A549 (cell line): ENCODE data around the gene TCEAL1.

Source experiments
- BHLHE40 ChIP-seq: IDR thresholded peaks from 2 replicates; pipeline ENCODE4 v1.6.1; 2012; ENCODE audit warnings: low read depth, low read length, inconsistent platforms
- HDAC2 ChIP-seq: fragments of 200-600 bp; sonication (generic); IDR thresholded peaks from 2 replicates; pipeline ENCODE4 v1.6.1; 2016
- JUN ChIP-seq, 2 experiments: fragments of >200 bp; sonication (Bioruptor Twin); formaldehyde crosslinking; IDR thresholded peaks; 2 replicates in 1 of 2; 3 replicates in 1 of 2; pipeline ENCODE4 v1.6.1; 2016 to 2017
- MAZ ChIP-seq: fragments of 150-350 bp; IDR thresholded peaks from 2 replicates; pipeline ENCODE4 v1.6.1; 2014; ENCODE audit warnings: antibody characterized with exemption, low read depth, low read length, borderline replicate concordance
- MYC ChIP-seq: IDR thresholded peaks from 2 replicates; pipeline ENCODE4 v1.6.1; 2012; ENCODE audit warnings: mild to moderate bottlenecking, inconsistent platforms, low read length, improper control_type of control experiment, borderline replicate concordance
- POLR2A ChIP-seq: IDR thresholded peaks from 2 replicates; pipeline ENCODE4 v1.6.1; 2012; ENCODE audit warnings: mild to moderate bottlenecking, low read length
- POLR2AphosphoS2 ChIP-seq: conservative IDR thresholded peaks from 2 replicates; pipeline ENCODE4 v1.6.1; 2012; ENCODE audit warnings: low read length, improper control_type of control experiment, inconsistent platforms
- RCOR1 ChIP-seq: fragments of 150-350 bp; IDR thresholded peaks from 2 replicates; pipeline ENCODE4 v1.6.1; 2014; ENCODE audit warnings: antibody characterized with exemption, low read length, low read depth
- RFX5 ChIP-seq: fragments of 450-650 bp; IDR thresholded peaks from 2 replicates; pipeline ENCODE4 v1.7.1; 2014; ENCODE audit warnings: antibody characterized with exemption, mild to moderate bottlenecking, moderate library complexity
- TF ChIP-seq, protein P1 (sequence below): fragments of >200 bp; sonication (Bioruptor Twin); formaldehyde crosslinking; IDR thresholded peaks from 3 replicates; pipeline ENCODE4 v1.5.1; 2016
- TF ChIP-seq, protein P2 (sequence below): fragments of 150-350 bp; IDR thresholded peaks from 2 replicates; pipeline ENCODE4 v1.6.1; 2014; ENCODE audit warnings: low read depth, mild to moderate bottlenecking, low read length
- TF ChIP-seq, protein P3 (sequence below): fragments of 450-650 bp; IDR thresholded peaks from 2 replicates; pipeline ENCODE4 v1.6.1; 2014; ENCODE audit warnings: antibody characterized with exemption
- TF ChIP-seq, protein P4 (sequence below): IDR thresholded peaks from 2 replicates; pipeline ENCODE4 v1.6.1; 2012

DNA sequence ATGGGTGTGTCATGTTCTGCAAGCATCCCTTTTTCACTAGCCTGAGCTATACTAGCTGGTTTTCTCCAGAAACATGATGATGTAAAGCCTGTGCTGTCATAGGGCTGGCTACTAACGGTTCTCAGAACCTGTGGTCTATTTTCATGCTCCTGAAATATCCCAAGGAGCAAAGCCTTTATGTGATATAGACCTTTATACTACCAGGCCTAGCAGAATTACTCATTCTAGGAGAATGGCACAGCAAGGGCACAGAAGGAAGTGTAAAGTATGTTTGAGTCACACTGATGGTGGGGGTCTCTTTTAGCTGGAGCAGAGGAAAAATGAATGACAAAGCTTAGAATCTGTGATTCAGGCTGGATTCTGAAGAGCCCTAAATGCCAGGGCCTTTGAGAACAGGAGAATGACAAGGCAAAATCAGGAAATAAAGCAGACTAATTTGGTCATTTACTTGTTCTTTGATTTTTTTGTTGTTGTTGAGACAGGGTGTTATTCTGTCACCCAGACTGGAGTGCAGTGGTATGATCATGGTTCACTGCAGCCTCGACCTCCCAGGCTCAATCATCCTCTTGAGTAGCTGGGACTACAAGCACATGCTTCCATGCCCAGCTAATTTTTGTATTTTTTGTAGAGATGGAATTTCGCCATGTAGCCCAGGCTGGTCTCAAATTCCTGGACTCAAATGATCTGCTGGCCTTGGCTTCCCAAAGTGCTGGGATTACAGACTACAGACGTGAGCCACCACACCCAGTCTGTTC, 11.8 kb downstream of the TCEAL1 start:
- TF ChIP-seq, protein P1, sequence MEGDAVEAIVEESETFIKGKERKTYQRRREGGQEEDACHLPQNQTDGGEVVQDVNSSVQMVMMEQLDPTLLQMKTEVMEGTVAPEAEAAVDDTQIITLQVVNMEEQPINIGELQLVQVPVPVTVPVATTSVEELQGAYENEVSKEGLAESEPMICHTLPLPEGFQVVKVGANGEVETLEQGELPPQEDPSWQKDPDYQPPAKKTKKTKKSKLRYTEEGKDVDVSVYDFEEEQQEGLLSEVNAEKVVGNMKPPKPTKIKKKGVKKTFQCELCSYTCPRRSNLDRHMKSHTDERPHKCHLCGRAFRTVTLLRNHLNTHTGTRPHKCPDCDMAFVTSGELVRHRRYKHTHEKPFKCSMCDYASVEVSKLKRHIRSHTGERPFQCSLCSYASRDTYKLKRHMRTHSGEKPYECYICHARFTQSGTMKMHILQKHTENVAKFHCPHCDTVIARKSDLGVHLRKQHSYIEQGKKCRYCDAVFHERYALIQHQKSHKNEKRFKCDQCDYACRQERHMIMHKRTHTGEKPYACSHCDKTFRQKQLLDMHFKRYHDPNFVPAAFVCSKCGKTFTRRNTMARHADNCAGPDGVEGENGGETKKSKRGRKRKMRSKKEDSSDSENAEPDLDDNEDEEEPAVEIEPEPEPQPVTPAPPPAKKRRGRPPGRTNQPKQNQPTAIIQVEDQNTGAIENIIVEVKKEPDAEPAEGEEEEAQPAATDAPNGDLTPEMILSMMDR = no peak
- TF ChIP-seq POLR2A = no peak
- no peak for TF ChIP-seq MAZ
- TF ChIP-seq MYC = no peak
- TF ChIP-seq, protein P2, sequence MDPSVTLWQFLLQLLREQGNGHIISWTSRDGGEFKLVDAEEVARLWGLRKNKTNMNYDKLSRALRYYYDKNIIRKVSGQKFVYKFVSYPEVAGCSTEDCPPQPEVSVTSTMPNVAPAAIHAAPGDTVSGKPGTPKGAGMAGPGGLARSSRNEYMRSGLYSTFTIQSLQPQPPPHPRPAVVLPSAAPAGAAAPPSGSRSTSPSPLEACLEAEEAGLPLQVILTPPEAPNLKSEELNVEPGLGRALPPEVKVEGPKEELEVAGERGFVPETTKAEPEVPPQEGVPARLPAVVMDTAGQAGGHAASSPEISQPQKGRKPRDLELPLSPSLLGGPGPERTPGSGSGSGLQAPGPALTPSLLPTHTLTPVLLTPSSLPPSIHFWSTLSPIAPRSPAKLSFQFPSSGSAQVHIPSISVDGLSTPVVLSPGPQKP = no peak
- no peak for TF ChIP-seq RFX5
- TF ChIP-seq, protein P3, sequence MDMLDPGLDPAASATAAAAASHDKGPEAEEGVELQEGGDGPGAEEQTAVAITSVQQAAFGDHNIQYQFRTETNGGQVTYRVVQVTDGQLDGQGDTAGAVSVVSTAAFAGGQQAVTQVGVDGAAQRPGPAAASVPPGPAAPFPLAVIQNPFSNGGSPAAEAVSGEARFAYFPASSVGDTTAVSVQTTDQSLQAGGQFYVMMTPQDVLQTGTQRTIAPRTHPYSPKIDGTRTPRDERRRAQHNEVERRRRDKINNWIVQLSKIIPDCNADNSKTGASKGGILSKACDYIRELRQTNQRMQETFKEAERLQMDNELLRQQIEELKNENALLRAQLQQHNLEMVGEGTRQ = no peak
- TF ChIP-seq, protein P4, sequence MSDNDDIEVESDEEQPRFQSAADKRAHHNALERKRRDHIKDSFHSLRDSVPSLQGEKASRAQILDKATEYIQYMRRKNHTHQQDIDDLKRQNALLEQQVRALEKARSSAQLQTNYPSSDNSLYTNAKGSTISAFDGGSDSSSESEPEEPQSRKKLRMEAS = no peak
- TF ChIP-seq RCOR1 = no peak
- TF ChIP-seq HDAC2 = no peak
- no peak for TF ChIP-seq POLR2AphosphoS2
- no peak for TF ChIP-seq BHLHE40
- TF ChIP-seq JUN (IDR thresholded peaks at IDR 0.05) = no peak
